ENCODE measurements around the gene CPAMD8. TPM values are rescaled to one million over a fixed set of nuclear protein-coding genes. Genes with fewer than 3 reads are reported as not detected.
A peak's percentile ranks its signal among the peaks of the same experiment; 100 is the strongest.

Gene CPAMD8
- total and polyA plus RNA-seq, 4 donors = 1.9 to 11.9 (median 4.0) TPM

GRCh38 chr19:16860118-16860517, 166.5 kb downstream of the CPAMD8 start:
- no peaks in the 10 kb centered on the region for H3K27me3 ChIP-seq (ENCODE audit: control insufficient read depth in 1 of 2, insufficient read depth in 2 of 2, low read length in 1 of 2)
- no peaks in the 10 kb centered on the region for H3K9me3 ChIP-seq (ENCODE audit: control insufficient read depth, low read length)
- DNase-seq = no peak
- intact Hi-C loops (cut with DNase I) = no loop called here
- ATAC-seq (ENCODE audit: low FRiP score) = no peak
- WGBS, 2 donors = 90 to 92% methylated on average over 20 of the region's 20 CpGs
- H3K36me3 ChIP-seq (ENCODE audit: control insufficient read depth in 1 of 2, insufficient read depth in 2 of 2, low read length in 1 of 2) = peaks cover 3 to 9% of the 10 kb centered on the region in 2 donors
- H3K4me3 ChIP-seq (ENCODE audit: low read length in 2 of 2) = no peak overlapping the region
- H3K4me1 ChIP-seq (ENCODE audit: control insufficient read depth in 1 of 2, insufficient read depth in 2 of 2, low read length in 2 of 2) = no peaks in the 10 kb centered on the region
- H3K27ac ChIP-seq (ENCODE audit: low read depth in 1 of 2, low read length in 2 of 2) = no peak overlapping the region

DNA sequence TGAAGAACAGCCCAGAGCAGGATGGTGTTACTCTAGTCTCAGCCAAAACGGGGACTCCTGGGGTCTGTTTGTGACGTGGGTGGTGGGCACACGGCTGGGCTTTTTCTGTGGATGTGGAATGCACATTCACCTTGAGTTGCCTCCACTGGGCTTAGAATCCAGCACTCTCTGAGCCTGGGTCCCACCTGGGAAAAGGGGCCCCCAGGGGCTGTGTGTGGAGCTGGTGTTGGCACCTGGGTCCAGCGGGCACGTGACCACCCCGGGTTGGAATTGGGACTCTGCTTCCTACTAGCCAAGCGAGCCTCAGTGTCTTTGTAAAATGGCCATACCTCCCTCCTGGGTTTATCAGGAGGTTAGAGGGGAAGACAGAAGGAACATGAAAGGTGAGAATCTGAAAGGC, 167.0 kb downstream of the CPAMD8 start:
- H3K36me3 ChIP-seq (ENCODE audit: control insufficient read depth in 1 of 2, insufficient read depth in 2 of 2, low read length in 1 of 2) = peaks cover 3 to 10% of the 10 kb centered on the region in 2 donors
- no peak overlapping the region for H3K27ac ChIP-seq (ENCODE audit: low read depth in 1 of 2, low read length in 2 of 2)
- H3K9me3 ChIP-seq (ENCODE audit: control insufficient read depth, low read length) = no peaks in the 10 kb centered on the region
- no peak overlapping the region for H3K4me3 ChIP-seq (ENCODE audit: low read length in 2 of 2)
- 93 to 95% methylated on average over 7 of the region's 7 CpGs for WGBS, 2 donors
- no peaks in the 10 kb centered on the region for H3K27me3 ChIP-seq (ENCODE audit: control insufficient read depth in 1 of 2, insufficient read depth in 2 of 2, low read length in 1 of 2)
- DNase-seq = no peak
- no peaks in the 10 kb centered on the region for H3K4me1 ChIP-seq (ENCODE audit: control insufficient read depth in 1 of 2, insufficient read depth in 2 of 2, low read length in 2 of 2)
- intact Hi-C loops (cut with DNase I) = no loop called here
- no peak for ATAC-seq (ENCODE audit: low FRiP score)

DNA sequence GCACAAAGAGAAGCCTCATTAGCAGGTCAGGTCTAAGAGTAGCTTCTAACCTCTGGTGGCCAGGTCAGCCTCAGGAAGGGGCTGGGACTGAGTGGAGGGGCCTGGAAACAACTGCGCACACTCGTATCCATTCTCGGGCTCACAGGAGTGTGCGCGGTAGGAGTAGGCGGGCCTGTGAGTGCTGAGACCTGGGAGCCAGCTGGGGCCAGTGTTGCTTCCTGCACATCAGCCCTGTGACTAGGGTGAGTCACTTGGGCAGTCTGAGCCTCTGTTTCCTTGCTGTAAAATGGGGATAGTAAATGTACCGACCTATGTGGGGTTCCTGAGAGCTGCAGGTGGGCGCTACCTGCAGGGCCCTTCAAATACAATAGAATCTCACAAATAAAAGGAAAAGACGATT, 170.5 kb downstream of the CPAMD8 start:
- 95 to 96% methylated on average over 9 of the region's 9 CpGs for WGBS, 2 donors
- no peak for ATAC-seq (ENCODE audit: low FRiP score)
- no peak overlapping the region for H3K27ac ChIP-seq (ENCODE audit: low read depth in 1 of 2, low read length in 2 of 2)

GRCh38 chr19:16853066-16853465, 173.5 kb downstream of the CPAMD8 start:
- intact Hi-C loops (cut with DNase I) = no loop called here
- no peak for ATAC-seq (ENCODE audit: low FRiP score)

More for the DNA sequence above, 170.5 kb downstream of the CPAMD8 start:
- H3K4me1 ChIP-seq (ENCODE audit: control insufficient read depth in 1 of 2, insufficient read depth in 2 of 2, low read length in 2 of 2) = no peaks in the 10 kb centered on the region
- DNase-seq = no peak
- H3K36me3 ChIP-seq (ENCODE audit: control insufficient read depth in 1 of 2, insufficient read depth in 2 of 2, low read length in 1 of 2) = peaks cover 4 to 10% of the 10 kb centered on the region in 2 donors
- no peaks in the 10 kb centered on the region for H3K27me3 ChIP-seq (ENCODE audit: control insufficient read depth in 1 of 2, insufficient read depth in 2 of 2, low read length in 1 of 2)
- H3K4me3 ChIP-seq (ENCODE audit: low read length in 2 of 2) = no peak overlapping the region
- H3K9me3 ChIP-seq (ENCODE audit: control insufficient read depth, low read length) = no peaks in the 10 kb centered on the region
- intact Hi-C loops (cut with DNase I) = no loop called here

DNA sequence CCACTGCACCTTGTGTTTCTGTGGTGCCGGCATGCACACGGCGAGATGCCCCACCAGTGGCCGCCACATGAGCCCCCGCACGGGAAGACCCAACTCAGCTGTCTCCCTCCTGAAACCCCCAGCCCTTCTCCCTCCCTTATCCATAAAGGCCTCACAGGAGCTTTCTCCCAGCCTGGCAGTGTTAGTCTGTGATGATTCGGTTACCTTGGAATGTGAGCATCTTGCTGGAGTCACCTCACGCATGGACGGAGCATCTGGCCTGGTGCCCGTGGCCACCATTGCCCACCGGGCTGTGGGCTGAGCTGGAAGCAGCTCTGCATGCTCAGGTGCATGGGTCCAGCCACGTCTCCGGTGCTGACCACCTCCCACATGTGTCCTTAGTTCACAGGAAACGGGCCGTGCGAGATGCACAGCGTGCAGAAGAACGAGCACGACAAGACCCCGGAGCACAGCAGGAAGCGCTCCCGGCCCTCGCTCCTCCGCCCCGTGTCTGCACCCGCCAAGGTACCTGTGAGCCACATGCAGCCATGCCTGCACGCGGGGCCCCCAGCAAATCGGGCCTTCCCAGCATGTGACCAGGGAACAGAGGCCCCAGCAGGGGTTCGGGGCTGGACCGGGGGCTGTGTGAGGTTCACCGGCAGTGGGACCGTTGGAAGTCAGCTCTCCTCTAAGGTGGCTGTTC, 175.4 kb downstream of the CPAMD8 start:
- no peak overlapping the region for H3K4me3 ChIP-seq (ENCODE audit: low read length in 2 of 2)
- no peaks in the 10 kb centered on the region for H3K27me3 ChIP-seq (ENCODE audit: control insufficient read depth in 1 of 2, insufficient read depth in 2 of 2, low read length in 1 of 2)
- DNase-seq (no peak), ATAC-seq (ENCODE audit: low FRiP score) (no peak)
- 91 to 92% methylated on average over 33 of the region's 33 CpGs for WGBS, 2 donors
- intact Hi-C loops (cut with DNase I) = no loop called here
- H3K27ac ChIP-seq (ENCODE audit: low read depth in 1 of 2, low read length in 2 of 2) = no peak overlapping the region
- H3K4me1 ChIP-seq (ENCODE audit: control insufficient read depth in 1 of 2, insufficient read depth in 2 of 2, low read length in 2 of 2) = no peaks in the 10 kb centered on the region
- peaks cover 4 to 16% of the 10 kb centered on the region in 2 donors for H3K36me3 ChIP-seq (ENCODE audit: control insufficient read depth in 1 of 2, insufficient read depth in 2 of 2, low read length in 1 of 2)
- no peaks in the 10 kb centered on the region for H3K9me3 ChIP-seq (ENCODE audit: control insufficient read depth, low read length)

More at GRCh38 chr19:16853066-16853465, 173.5 kb downstream of the CPAMD8 start:
- H3K27me3 ChIP-seq (ENCODE audit: control insufficient read depth in 1 of 2, insufficient read depth in 2 of 2, low read length in 1 of 2) = no peaks in the 10 kb centered on the region
- DNase-seq = no peak
- H3K9me3 ChIP-seq (ENCODE audit: control insufficient read depth, low read length) = no peaks in the 10 kb centered on the region
- H3K27ac ChIP-seq (ENCODE audit: low read depth in 1 of 2, low read length in 2 of 2) = no peak overlapping the region
- no peaks in the 10 kb centered on the region for H3K4me1 ChIP-seq (ENCODE audit: control insufficient read depth in 1 of 2, insufficient read depth in 2 of 2, low read length in 2 of 2)
- no peak overlapping the region for H3K4me3 ChIP-seq (ENCODE audit: low read length in 2 of 2)
- 90 to 92% methylated on average over 7 of the region's 7 CpGs for WGBS, 2 donors
- peaks cover 4 to 14% of the 10 kb centered on the region in 2 donors for H3K36me3 ChIP-seq (ENCODE audit: control insufficient read depth in 1 of 2, insufficient read depth in 2 of 2, low read length in 1 of 2)

- 94 to 95% methylated on average over 4 of the region's 4 CpGs for WGBS, 2 donors
- no peak for DNase-seq
- H3K9me3 ChIP-seq (ENCODE audit: control insufficient read depth, low read length) = no peaks in the 10 kb centered on the region
- peaks cover 4 to 17% of the 10 kb centered on the region in 2 donors for H3K36me3 ChIP-seq (ENCODE audit: control insufficient read depth in 1 of 2, insufficient read depth in 2 of 2, low read length in 1 of 2)
- H3K4me1 ChIP-seq (ENCODE audit: control insufficient read depth in 1 of 2, insufficient read depth in 2 of 2, low read length in 2 of 2) = no peaks in the 10 kb centered on the region
- no peak for ATAC-seq (ENCODE audit: low FRiP score)
- no peaks in the 10 kb centered on the region for H3K27me3 ChIP-seq (ENCODE audit: control insufficient read depth in 1 of 2, insufficient read depth in 2 of 2, low read length in 1 of 2)
- H3K4me3 ChIP-seq (ENCODE audit: low read length in 2 of 2) = no peak overlapping the region
- H3K27ac ChIP-seq (ENCODE audit: low read depth in 1 of 2, low read length in 2 of 2) = no peak overlapping the region
- intact Hi-C loops (cut with DNase I) = no loop called here
Measured at GRCh38 chr19:16850133-16850532, 176.5 kb downstream of the CPAMD8 start.

DNA sequence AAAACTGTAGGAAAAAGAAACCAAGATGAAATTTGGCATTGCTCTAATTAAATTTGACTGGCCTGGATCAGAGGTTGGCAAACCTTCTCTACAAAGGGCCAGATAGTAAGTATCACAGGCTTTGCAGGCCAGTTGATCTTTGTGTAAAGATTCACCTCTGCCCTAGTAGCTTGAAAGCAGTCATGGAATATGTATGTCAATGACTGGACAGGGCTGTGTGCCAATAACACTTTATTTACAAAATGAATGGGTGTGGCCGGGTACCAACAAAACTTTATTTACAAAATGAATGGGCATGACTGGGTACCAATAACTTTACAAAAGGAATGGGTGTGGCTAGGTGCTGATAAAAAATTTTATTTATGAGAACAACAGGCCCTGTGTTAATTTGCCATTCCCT, 177.4 kb downstream of the CPAMD8 start:
- H3K9me3 ChIP-seq (ENCODE audit: control insufficient read depth, low read length) = no peaks in the 10 kb centered on the region
- H3K27ac ChIP-seq (ENCODE audit: low read depth in 1 of 2, low read length in 2 of 2) = no peak overlapping the region
- no peak overlapping the region for H3K4me3 ChIP-seq (ENCODE audit: low read length in 2 of 2)
- no peaks in the 10 kb centered on the region for H3K27me3 ChIP-seq (ENCODE audit: control insufficient read depth in 1 of 2, insufficient read depth in 2 of 2, low read length in 1 of 2)
- no peak for DNase-seq
- intact Hi-C loops (cut with DNase I) = no loop called here
- WGBS, 2 donors = 89 to 97% methylated on average over 1 of the region's 1 CpG
- H3K36me3 ChIP-seq (ENCODE audit: control insufficient read depth in 1 of 2, insufficient read depth in 2 of 2, low read length in 1 of 2) = peaks cover 4 to 15% of the 10 kb centered on the region in 2 donors
- no peaks in the 10 kb centered on the region for H3K4me1 ChIP-seq (ENCODE audit: control insufficient read depth in 1 of 2, insufficient read depth in 2 of 2, low read length in 2 of 2)
- ATAC-seq (ENCODE audit: low FRiP score) = no peak

- Histone ChIP-seq H3K36me3 (ENCODE audit: control insufficient read depth in 1 of 2, insufficient read depth in 2 of 2, low read length in 1 of 2) (peaks cover 0 to 11% of the 10 kb centered on the region in 2 donors), H3K27ac (ENCODE audit: low read depth in 1 of 2, low read length in 2 of 2) (no peak overlapping the region), H3K4me3 (ENCODE audit: low read length in 2 of 2) (no peak overlapping the region), H3K4me1 (ENCODE audit: control insufficient read depth in 1 of 2, insufficient read depth in 2 of 2, low read length in 2 of 2) (no peaks in the 10 kb centered on the region), H3K27me3 (ENCODE audit: control insufficient read depth in 1 of 2, insufficient read depth in 2 of 2, low read length in 1 of 2) (no peaks in the 10 kb centered on the region), H3K9me3 (ENCODE audit: control insufficient read depth, low read length) (no peaks in the 10 kb centered on the region)
- intact Hi-C loops (cut with DNase I) = no loop called here
- 97% methylated on average over 6 of the region's 6 CpGs for WGBS, 2 donors
- ATAC-seq (ENCODE audit: low FRiP score) (no peak), DNase-seq (peak in 1 of 2 donors; percentile 66)
Measured at GRCh38 chr19:16847430-16847829, 179.2 kb downstream of the CPAMD8 start.

DNA sequence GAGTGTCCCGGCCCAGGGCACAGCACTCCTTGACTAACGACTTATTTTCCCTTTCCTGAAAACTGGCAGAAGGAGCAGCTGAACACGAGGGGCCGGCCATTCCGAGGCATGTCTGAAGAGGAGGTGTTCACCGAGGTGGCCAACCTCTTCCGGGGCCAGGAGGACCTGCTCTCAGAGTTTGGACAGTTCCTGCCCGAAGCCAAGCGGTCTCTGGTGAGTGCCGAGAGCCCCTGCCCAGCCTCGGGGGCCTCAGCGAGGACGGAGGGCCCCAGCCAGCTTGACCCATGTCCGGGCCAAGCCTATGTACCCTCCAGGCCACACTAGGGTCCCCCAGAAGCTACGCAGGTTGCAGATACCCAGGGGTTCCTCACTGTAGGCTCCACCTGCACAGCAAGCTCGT, 179.7 kb downstream of the CPAMD8 start:
- Histone ChIP-seq H3K27me3 (ENCODE audit: control insufficient read depth in 1 of 2, insufficient read depth in 2 of 2, low read length in 1 of 2) (no peaks in the 10 kb centered on the region), H3K4me3 (ENCODE audit: low read length in 2 of 2) (no peak overlapping the region), H3K9me3 (ENCODE audit: control insufficient read depth, low read length) (no peaks in the 10 kb centered on the region), H3K4me1 (ENCODE audit: control insufficient read depth in 1 of 2, insufficient read depth in 2 of 2, low read length in 2 of 2) (no peaks in the 10 kb centered on the region), H3K27ac (ENCODE audit: low read depth in 1 of 2, low read length in 2 of 2) (no peak overlapping the region), H3K36me3 (ENCODE audit: control insufficient read depth in 1 of 2, insufficient read depth in 2 of 2, low read length in 1 of 2) (peaks cover 0 to 11% of the 10 kb centered on the region in 2 donors)
- WGBS, 2 donors = 94 to 95% methylated on average over 16 of the region's 16 CpGs
- no peak for DNase-seq
- intact Hi-C loops (cut with DNase I) = no loop called here
- ATAC-seq (ENCODE audit: low FRiP score) = no peak

Measured in aorta (tissue), 5 donors.